Measurements from ENCODE around the gene SLC6A9. TPM values are rescaled to one million over a fixed set of nuclear protein-coding genes. Genes with fewer than 3 reads are reported as not detected.

SLC6A9 gene
- total RNA-seq, 1 donor from 2014 or later, result 61.7 TPM

DNA sequence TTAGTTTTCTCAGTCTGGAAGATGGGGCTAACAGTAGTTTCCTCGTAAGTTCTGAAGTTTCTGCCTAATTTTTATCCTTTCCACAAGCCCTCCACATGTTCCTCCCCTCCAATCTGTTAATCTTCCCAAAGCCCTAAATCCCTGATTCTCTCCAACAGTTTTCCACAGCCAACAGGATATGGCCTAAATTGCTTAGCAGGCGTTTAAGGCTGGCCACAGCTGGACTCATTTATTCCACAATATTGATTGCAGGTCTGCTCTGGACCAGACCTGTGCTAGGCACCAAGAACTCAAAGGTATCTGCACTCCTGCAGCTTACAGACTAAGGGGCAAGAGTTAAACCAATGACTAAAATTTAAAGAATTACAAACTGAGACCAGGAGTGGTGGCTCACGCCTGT lies 3.9 kb downstream of the SLC6A9 start:
- no peak for TF ChIP-seq CTCF (IDR thresholded peaks at IDR 0.05)
- H3K9me3 Mint-ChIP-seq (ENCODE audit: low read depth), result no peaks in the 10 kb centered on the region
- H3K36me3 Mint-ChIP-seq (ENCODE audit: low read depth), result peaks cover 9% of the 10 kb centered on the region
- peaks cover 37% of the 10 kb centered on the region for H3K4me1 Mint-ChIP-seq (ENCODE audit: low read depth)
- no peaks in the 10 kb centered on the region for H3K27me3 Mint-ChIP-seq (ENCODE audit: low read depth)
- no peak for DNase-seq (ENCODE audit: low spot score)
- no peak overlapping the region for H3K27ac Mint-ChIP-seq (ENCODE audit: unreplicated experiment)
- H3K4me3 Mint-ChIP-seq (ENCODE audit: unreplicated experiment), result no peak overlapping the region

DNA sequence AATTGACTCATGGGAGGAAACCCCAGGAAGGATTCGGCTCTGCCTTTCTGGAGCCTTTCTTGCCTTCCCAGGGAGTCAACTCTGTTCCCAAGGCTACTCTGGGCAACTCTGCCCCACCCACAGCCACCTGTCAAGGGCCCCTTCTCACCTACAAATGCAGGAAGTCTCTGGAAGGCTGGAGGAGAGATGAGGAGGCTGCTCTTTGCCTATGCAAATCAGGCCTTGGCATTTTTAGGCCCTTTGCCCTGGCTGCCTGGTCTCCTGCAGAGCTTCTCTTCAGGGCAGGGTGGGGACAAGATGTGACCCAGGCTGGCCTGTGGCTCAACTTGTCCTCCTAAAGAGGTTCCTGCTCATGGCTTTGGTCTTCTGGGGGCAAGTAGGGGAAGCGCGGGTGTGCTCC lies 5.4 kb downstream of the SLC6A9 start:
- H3K4me3 Mint-ChIP-seq (ENCODE audit: unreplicated experiment), result no peak overlapping the region
- H3K4me1 Mint-ChIP-seq (ENCODE audit: low read depth), result peaks cover 26% of the 10 kb centered on the region
- no peaks in the 10 kb centered on the region for H3K27me3 Mint-ChIP-seq (ENCODE audit: low read depth)
- H3K27ac Mint-ChIP-seq (ENCODE audit: unreplicated experiment), result no peak overlapping the region
- peaks cover 13% of the 10 kb centered on the region for H3K36me3 Mint-ChIP-seq (ENCODE audit: low read depth)
- H3K9me3 Mint-ChIP-seq (ENCODE audit: low read depth), result no peaks in the 10 kb centered on the region
- no peak for DNase-seq (ENCODE audit: low spot score)
- no peak for TF ChIP-seq CTCF (IDR thresholded peaks at IDR 0.05)

- H3K4me3 Mint-ChIP-seq (ENCODE audit: unreplicated experiment), result no peak overlapping the region
- H3K27ac Mint-ChIP-seq (ENCODE audit: unreplicated experiment), result no peak overlapping the region
Observed at GRCh38 chr1:44024903-44025525, 6.2 kb downstream of the SLC6A9 start.

GRCh38 chr1:44024031-44024902 lies 7.0 kb downstream of the SLC6A9 start:
- Mint-ChIP-seq H3K9me3 (ENCODE audit: low read depth) (no peaks in the 10 kb centered on the region), H3K27me3 (ENCODE audit: low read depth) (no peaks in the 10 kb centered on the region), H3K4me3 (ENCODE audit: unreplicated experiment) (no peak overlapping the region), H3K36me3 (ENCODE audit: low read depth) (peaks cover 17% of the 10 kb centered on the region), H3K4me1 (ENCODE audit: low read depth) (peaks cover 20% of the 10 kb centered on the region), H3K27ac (ENCODE audit: unreplicated experiment) (no peak overlapping the region)
- no peak for TF ChIP-seq CTCF (IDR thresholded peaks at IDR 0.05)
- no peak for DNase-seq (ENCODE audit: low spot score)

More at GRCh38 chr1:44024903-44025525, 6.2 kb downstream of the SLC6A9 start:
- no peak for DNase-seq (ENCODE audit: low spot score)
- peaks cover 17% of the 10 kb centered on the region for H3K36me3 Mint-ChIP-seq (ENCODE audit: low read depth)
- H3K4me1 Mint-ChIP-seq (ENCODE audit: low read depth), result peaks cover 26% of the 10 kb centered on the region
- TF ChIP-seq CTCF (IDR thresholded peaks at IDR 0.05), result no peak
- H3K27me3 Mint-ChIP-seq (ENCODE audit: low read depth), result no peaks in the 10 kb centered on the region
- no peaks in the 10 kb centered on the region for H3K9me3 Mint-ChIP-seq (ENCODE audit: low read depth)

- no peak overlapping the region for H3K27ac Mint-ChIP-seq (ENCODE audit: unreplicated experiment)
- DNase-seq (ENCODE audit: low spot score), result no peak
- H3K9me3 Mint-ChIP-seq (ENCODE audit: low read depth), result no peaks in the 10 kb centered on the region
Observed at GRCh38 chr1:44021581-44022321, 9.5 kb downstream of the SLC6A9 start.

More at GRCh38 chr1:44021581-44022321, 9.5 kb downstream of the SLC6A9 start:
- Mint-ChIP-seq H3K36me3 (ENCODE audit: low read depth) (peaks cover 17% of the 10 kb centered on the region), H3K27me3 (ENCODE audit: low read depth) (no peaks in the 10 kb centered on the region), H3K4me3 (ENCODE audit: unreplicated experiment) (no peak overlapping the region), H3K4me1 (ENCODE audit: low read depth) (peaks cover 6% of the 10 kb centered on the region)
- TF ChIP-seq CTCF (IDR thresholded peaks at IDR 0.05), result no peak
